GM18526 (cell line): ENCODE data around the gene GATB.

Source experiments
- POLR2A ChIP-seq: IDR thresholded peaks from 3 replicates; pipeline ENCODE4 v1.6.1; 2011; ENCODE audit not compliant: insufficient read length; ENCODE audit errors: extremely low read depth

The GATB gene

DNA sequence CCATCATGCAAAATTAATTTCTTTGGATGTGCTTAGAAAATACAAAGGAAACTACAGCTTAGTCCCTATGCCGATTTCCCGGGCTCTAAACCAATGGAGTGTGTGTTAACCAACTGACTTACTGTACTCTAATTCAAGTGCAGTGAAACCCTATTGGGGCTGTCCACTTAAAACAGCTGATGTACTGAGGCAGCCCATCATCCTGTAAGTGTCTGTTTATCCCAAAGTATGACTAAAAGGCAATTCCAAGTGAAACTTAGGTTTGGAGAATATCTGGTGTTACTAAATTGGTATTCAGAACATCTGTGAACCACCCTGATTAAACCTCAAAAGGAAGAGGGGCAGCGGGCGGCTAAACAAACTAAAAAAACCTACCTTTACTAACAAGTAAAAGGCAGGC is 79.7 kb downstream of the GATB start:
- TF ChIP-seq POLR2A, result no peak

DNA sequence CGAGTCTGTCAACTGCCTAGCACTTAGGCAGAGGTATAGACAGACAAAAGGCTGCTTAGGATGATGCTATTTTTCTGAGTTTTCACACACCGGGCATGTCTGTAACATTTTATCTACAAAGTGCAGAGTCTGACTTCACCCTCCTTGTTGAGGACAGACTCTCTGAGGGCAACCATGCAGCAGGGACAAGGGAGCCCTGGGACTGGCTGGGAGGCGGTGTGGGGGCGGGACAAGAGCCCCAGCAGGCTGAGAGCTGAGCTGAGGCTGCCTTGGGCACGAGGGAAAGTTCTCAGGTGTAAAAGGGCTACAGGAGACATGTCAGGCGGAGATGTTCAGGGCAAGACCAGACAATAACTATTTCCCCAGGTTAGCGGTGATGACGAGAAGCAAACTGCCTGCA is 81.6 kb downstream of the GATB start:
- no peak for TF ChIP-seq POLR2A

DNA sequence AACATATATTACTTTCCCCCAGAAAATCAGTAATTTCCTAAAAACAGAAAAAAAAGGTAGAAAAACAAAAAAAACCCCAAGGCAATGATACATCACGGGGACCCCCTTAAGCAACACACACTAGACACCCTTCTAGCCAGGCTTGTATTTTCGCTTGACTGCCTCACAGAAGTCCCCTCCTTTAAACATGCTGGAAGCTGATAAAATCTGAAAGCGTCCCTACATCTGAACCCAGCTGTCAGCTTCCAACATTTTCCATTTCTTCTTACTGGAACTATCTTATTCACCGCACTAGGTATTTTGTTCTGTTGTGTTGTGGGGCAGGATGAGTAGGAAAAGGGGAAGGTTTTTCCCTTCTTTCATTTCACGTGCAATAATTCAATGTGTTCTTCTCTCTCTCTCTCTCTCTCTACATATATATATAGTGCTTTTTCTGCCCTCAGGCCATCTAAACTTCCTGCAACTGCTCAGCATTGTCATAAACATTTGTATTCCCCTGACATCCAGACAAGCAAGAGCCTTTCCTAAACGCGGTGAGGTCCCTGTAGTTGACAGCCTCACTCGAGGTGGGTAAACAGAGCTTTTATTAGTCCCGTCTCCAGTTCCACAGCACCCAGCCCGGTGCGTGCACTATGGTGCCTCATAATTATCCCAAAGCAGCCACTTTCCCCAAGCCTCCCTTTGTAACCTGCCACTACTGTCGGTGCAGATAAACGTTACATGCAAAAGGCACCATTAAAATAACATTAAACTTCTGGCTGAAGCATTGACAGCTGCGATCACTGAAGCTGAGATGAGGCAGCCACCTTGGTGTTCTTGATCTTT is 82.5 kb downstream of the GATB start:
- TF ChIP-seq POLR2A, result no peak

DNA sequence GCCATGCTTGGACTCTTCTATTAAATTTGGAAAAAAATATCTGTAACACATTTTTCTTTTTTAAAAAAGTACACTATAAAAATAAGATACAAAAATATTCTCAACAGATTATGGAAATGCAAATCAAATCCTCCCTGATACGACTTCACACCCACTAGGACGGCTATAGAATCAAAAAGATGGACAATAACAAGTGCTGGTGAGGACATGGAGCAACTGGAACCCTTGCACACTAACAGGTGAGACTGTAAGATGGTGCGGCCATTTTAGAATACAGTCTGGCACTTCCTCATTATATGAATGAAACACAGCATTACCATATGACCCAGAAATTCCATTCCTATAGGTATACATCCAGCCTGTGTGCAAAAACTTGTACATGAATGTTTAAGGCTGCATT is 83.6 kb downstream of the GATB start:
- no peak for TF ChIP-seq POLR2A

DNA sequence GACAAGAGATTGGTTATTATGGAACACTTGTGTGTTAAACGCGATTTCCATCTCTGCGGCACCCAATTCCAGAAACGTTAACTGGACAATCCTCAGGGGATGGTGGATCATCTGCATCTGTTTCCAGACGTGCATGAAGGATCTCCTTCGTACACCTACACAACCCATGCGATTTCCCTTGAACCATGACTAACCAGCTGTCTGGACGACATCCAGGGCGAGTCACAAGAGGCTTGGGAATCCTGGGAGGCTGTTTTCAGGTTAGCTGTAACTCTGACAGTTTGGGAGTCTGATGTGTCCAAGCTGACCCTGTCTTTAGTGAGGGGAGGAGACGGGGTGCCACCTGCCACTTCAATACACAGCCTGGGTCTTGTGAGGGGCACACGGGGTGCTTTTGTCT is 84.5 kb downstream of the GATB start:
- no peak for TF ChIP-seq POLR2A

DNA sequence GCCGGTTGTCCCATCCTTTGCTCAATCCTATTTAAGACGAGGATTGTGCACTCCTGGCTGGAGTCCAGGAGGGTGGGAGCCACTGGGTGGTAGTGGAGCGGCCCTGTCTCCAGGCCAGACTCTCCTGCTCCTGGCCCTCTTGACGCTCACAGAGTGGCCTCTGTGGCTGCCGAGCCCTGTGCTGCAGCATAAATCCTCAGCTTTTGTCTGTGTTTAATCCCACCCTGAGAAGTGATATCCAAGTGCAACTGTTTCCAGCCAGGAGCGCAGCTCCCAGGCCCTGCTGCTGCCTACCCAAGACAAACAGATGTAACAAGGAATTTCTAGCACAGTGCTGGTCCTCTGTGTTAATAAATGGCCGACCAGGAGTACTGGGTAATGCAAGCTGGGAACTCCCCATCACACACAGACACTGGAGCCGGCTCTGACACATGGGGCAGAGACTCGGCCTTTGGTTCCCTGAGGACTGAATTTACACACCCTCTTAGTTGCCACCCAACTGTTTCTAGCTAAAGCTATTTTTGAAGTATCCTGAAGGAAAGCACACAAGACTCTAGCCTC is 85.3 kb downstream of the GATB start:
- no peak for TF ChIP-seq POLR2A

DNA sequence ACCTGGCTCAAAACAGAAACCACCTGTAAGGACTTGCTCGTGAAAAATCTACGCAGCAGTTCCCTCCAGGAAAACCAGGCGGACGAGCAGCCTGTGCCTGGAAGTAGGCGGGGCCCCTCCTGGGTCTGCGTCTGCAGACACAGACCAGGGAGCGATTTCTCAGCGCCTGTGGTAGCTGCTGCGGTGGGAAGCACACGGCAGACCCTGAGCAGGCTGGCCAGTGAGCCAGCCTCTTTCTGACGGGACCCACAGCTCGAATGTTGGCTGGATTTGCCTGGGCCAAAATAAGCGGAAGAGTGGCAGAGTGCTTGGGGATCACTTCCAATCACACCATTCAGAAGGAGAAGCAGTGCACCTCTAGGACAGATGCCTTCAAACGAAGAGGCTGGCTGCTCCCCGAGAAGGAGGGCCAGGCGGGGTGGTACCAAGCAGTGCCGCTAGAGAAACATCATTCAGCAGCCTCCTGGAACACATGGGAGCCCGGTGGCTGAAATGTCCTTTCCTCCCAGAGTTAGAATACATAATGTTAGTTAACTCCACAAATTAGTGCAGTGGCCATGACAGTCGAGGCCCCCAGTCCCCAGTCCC is 85.9 kb downstream of the GATB start:
- TF ChIP-seq POLR2A, result no peak

DNA sequence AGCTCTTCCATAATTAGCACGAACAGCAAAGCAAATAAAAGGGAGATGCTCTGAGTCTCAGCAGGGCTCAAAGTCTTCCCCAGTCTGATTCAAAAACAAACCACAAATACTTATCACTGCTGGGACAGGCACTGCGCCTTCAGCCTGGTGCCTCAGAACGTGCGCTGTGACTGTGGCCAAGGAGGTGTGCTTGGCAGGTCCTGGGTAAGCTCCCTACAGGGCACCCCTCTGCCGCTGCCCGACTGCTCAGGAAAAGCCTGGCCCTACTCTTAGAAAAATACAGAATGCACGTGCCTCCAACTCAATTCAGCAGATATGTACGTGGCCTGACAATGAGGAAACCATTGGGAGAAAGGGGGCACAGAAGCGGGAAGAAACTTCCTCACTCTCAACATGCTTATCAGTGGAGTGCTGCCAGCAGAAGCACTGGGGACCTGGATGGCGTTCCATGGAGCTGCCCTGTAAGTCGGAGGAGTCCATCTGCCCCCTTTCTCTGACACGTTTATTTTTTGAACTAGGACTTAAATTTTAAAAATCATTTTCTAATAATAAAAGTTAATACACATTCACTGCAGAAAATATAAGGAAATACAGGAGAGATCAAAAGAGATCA is 86.8 kb downstream of the GATB start:
- no peak for TF ChIP-seq POLR2A

DNA sequence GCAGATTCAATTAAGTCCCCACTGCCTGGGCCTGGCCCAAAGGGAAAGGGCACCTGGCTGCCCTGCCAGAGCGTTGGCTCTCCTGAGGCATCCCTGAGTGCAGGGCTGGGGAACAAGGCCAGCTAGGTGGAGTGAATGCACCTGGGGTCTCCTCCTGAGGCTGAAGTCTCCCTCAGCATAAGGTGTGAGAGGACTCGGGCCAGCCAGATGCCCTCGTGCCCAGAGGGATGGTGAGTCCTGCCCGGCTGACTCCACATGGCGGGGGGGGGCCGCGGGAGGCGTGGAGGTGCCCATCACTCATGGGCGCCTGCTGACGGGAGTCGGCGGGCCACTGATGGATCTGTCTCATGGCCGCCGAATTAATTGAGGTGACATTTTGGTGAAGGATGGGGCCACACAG is 87.8 kb downstream of the GATB start:
- TF ChIP-seq POLR2A, result no peak

DNA sequence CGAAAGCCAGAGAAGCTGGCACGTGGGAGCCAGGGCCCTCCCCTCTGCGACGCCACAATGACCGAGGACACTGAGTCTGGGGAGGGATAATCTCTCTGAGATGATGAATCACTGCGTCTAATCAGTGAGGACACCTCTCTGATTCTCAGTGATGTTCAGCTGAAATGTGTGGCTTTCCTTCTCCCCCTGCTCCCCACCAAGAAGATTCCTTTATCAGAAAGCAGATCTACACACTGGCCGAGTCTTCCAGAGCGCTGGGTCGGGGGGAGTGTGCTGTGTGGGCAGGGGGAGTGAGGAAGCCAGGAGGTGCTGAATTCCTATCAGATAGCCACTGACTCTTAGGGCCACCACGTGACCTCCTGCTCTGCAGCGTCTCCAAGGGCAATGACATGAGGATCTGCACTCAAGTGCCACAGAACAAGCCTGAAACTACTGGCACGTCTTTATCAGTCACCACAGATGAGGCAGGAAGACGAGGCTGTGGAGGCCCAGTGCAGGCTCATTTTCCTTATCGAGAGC is 89.2 kb downstream of the GATB start:
- no peak for TF ChIP-seq POLR2A

DNA sequence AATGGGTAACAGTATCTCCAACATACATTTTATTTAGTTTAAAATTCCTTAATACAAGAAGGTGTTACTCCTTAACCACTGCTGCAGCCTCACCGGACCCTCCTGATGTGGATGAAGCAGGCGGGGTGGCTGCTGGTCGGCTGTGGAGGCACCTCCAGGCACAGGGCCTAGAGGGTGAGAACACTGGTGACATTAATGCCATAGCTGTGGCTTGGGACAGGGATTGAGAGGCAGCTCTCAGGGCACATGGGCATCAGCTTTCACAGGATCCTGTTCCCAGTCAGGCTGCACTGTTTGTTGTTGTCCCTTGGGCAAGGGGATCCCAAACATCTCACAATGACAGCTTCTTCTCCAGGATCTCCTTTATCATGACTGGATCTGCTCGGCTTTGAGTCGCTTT is 90.0 kb downstream of the GATB start:
- TF ChIP-seq POLR2A, result no peak

DNA sequence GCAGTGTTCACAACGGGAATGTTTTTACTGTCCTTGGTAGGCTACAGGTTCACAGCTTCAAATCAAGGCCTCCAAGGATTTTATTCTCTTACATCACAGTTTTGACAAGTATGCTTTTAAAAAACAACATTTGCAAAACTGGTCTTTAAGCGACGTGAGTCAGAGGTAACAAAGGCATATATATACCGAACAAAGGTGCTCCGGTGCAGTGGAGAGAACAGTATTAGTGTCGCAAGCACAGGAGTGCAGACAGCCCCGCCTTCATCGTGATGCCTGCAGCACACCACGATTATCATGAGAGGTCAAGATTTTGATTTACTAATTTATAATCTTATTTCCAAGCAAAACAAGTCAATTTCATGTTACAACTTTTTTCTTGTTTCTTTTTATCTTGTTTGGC is 90.8 kb downstream of the GATB start:
- TF ChIP-seq POLR2A, result no peak

DNA sequence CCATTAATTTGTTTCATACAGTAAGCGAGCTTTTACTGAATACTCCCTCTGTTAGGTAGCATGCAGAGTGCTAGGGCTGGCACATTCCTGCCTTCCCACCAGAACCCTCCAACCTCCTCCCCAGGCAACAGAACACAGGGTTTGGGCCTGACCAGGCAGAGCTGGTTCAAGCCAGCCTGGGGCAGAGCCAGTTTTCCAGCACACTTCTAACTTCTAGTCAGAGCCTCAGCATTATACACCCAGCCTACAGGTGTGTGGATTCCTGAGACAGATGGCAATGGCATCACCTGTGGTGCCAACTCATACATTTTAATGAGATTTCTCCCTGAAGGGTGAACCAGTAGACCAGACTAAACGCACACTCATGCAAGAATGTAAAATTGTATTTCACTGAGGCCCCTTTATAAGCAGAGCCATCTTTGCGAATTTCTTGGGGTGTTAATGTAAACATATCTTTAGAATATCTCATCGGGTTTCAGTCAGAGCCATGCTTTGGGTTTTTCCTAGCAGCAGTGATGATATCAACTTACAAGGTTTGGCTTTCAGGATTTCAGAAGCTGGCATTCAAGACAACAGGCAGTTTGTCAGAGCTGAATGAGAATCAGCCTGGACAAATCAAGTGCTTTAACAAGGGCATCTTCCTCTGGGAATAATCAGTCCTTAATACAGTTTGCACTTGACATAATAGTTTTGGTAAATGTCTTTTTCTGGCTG is 92.0 kb downstream of the GATB start:
- TF ChIP-seq POLR2A, result no peak

DNA sequence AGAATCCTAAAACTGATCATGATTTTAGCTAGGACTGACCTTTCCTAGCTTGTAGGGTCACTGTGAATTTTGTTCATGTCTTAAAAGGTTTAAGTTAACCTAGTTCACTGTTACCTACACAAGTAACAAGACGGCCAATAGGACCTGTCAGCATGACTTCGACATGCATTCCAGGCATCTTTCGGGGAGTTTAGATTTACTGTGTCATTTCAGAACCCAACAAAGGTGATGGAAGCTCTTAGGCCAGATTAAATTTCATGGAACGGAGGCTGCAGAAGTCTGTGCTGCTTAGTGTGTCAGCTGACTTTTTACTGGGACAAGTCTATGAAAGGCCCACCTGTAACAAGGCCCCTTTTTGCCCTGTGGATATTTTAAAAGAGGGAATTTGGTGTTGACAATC is 93.1 kb downstream of the GATB start:
- TF ChIP-seq POLR2A, result no peak

DNA sequence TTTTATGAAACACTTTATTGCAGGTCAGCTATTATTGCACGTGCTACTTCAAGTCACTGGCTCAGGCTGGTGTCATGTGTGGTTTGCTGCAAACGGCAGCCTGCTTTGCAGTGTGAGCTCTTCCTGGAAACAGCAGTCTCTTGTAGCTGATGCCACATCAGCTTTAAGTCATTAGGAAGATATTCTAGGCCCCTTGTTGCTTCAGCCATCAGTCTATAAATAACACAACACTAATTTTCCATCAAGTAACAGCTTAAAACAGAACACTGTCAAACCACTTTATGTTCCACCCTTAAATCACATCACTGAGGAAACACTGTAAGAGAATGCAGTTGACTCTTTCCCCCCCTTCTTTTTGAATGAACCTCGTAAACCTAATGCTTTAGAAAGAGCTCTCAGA is 93.8 kb downstream of the GATB start:
- TF ChIP-seq POLR2A, result no peak
